Right lobe of liver (tissue), 4 donors: ENCODE measurements around the gene VPS37C.

ENCODE experiments used
- POLR2A ChIP-seq: fragments of 450-650 bp; IDR thresholded peaks from one replicate; pipeline ENCODE4 v1.6.1; 2017; ENCODE audit warnings: antibody characterized with exemption, mild to moderate bottlenecking
- TF ChIP-seq, protein P1 (sequence below), 4 donors: fragments of 200-600 bp in 3 of 4; fragments of 450-650 bp in 1 of 4; IDR thresholded peaks; one replicate each; pipeline versions ENCODE4 v1.5.1 to v1.8.0; 2016 to 2022; ENCODE audit warnings: antibody characterized with exemption in 4 of 4, mild to moderate bottlenecking in 2 of 4
- donor health status: DM: no; HTN: no; CAD: no.
- donor health status: DM: no; HTN: no; CAD: no.
- donor health status: DM: no; HTN: yes; CAD: no.

- TF ChIP-seq, protein P1, sequence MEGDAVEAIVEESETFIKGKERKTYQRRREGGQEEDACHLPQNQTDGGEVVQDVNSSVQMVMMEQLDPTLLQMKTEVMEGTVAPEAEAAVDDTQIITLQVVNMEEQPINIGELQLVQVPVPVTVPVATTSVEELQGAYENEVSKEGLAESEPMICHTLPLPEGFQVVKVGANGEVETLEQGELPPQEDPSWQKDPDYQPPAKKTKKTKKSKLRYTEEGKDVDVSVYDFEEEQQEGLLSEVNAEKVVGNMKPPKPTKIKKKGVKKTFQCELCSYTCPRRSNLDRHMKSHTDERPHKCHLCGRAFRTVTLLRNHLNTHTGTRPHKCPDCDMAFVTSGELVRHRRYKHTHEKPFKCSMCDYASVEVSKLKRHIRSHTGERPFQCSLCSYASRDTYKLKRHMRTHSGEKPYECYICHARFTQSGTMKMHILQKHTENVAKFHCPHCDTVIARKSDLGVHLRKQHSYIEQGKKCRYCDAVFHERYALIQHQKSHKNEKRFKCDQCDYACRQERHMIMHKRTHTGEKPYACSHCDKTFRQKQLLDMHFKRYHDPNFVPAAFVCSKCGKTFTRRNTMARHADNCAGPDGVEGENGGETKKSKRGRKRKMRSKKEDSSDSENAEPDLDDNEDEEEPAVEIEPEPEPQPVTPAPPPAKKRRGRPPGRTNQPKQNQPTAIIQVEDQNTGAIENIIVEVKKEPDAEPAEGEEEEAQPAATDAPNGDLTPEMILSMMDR (IDR thresholded peaks at IDR 0.05): no peak
- no peak for TF ChIP-seq POLR2A
These were observed 49.3 kb downstream of the VPS37C start for GRCh38 chr11:61111786-61112517.
